Ecto neural progenitor cell (in vitro differentiated cells): Measurements from ENCODE around the gene SPO11.
"Not testable (repeated sequence)": the region's sequence is repeated elsewhere in the genome, so short reads cannot be mapped to it uniquely, and the experiment has no call there.

ENCODE experiments used
- DNase-seq: peaks from one replicate; pipeline ENCODE4 v3.0.0-alpha.2; 2018; ENCODE audit warnings: low spot score

The SPO11 gene

GRCh38 chr20:57341663-57342062, 12.1 kb downstream of the SPO11 start:
- DNase-seq, result no peak

- DNase-seq, result no peak
Observed at GRCh38 chr20:57342829-57343228, 13.2 kb downstream of the SPO11 start.

GRCh38 chr20:57346477-57346876, 16.9 kb downstream of the SPO11 start:
- peak; percentile 64 for DNase-seq

GRCh38 chr20:57347393-57347792, 17.8 kb downstream of the SPO11 start:
- no peak for DNase-seq

- DNase-seq, result not testable (repeated sequence)
Observed at GRCh38 chr20:57348200-57348921, 18.8 kb downstream of the SPO11 start.

GRCh38 chr20:57348922-57349574, 19.4 kb downstream of the SPO11 start:
- not testable (repeated sequence) for DNase-seq

- DNase-seq, result no peak
Observed at GRCh38 chr20:57350081-57350710, 20.6 kb downstream of the SPO11 start.

GRCh38 chr20:57350726-57351041, 21.1 kb downstream of the SPO11 start:
- DNase-seq, result not testable (repeated sequence)

- peak; percentile 89 for DNase-seq
Observed at GRCh38 chr20:57351042-57351783, 21.6 kb downstream of the SPO11 start, which contains the start of gene RAE1. RAE1 (plus strand) TSS chr20:57351255; CDS start chr20:57354039, 2,784 bp downstream.

GRCh38 chr20:57352305-57352704, 22.7 kb downstream of the SPO11 start:
- no peak for DNase-seq

GRCh38 chr20:57353351-57353750, 23.7 kb downstream of the SPO11 start:
- no peak for DNase-seq

GRCh38 chr20:57361517-57361916, 31.9 kb downstream of the SPO11 start:
- DNase-seq, result no peak

GRCh38 chr20:57364451-57364850, 34.8 kb downstream of the SPO11 start:
- no peak for DNase-seq

GRCh38 chr20:57369596-57369995, 40.0 kb downstream of the SPO11 start:
- no peak for DNase-seq

GRCh38 chr20:57370316-57370715, 40.7 kb downstream of the SPO11 start:
- DNase-seq, result no peak

- DNase-seq, result no peak
Observed at GRCh38 chr20:57371363-57371762, 41.8 kb downstream of the SPO11 start.

GRCh38 chr20:57372157-57372556, 42.6 kb downstream of the SPO11 start:
- no peak for DNase-seq

- DNase-seq, result no peak
Observed at GRCh38 chr20:57372581-57373350, 43.2 kb downstream of the SPO11 start.

GRCh38 chr20:57374343-57374930, 44.8 kb downstream of the SPO11 start:
- DNase-seq, result no peak

GRCh38 chr20:57374931-57375651, 45.5 kb downstream of the SPO11 start:
- DNase-seq, result no peak
